HepG2 (cell line): Measurements from ENCODE around the gene INAFM1. TPM values are rescaled to one million over a fixed set of nuclear protein-coding genes. Genes with fewer than 3 reads are reported as not detected.

Experiments used
- CCDC6 ChIP-seq: sonication (generic); formaldehyde crosslinking; IDR thresholded peaks from 2 replicates; pipeline ENCODE4 v1.8.1; 2022; ENCODE audit warnings: mild to moderate bottlenecking, missing genetic modification reagents, moderate library complexity
- CENPT ChIP-seq: sonication (generic); formaldehyde crosslinking; IDR thresholded peaks from 2 replicates; pipeline ENCODE4 v1.8.0; 2022; ENCODE audit warnings: low read depth, mild to moderate bottlenecking, moderate library complexity, missing genetic modification reagents
- DRAP1 ChIP-seq: IDR thresholded peaks from 2 replicates; pipeline ENCODE4 v1.6.1; 2016; ENCODE audit warnings: missing genetic modification reagents, missing compliant biosample characterization
- HDAC2 ChIP-seq: sonication (generic); formaldehyde crosslinking; IDR thresholded peaks from 2 replicates; pipeline ENCODE4 v1.4.0; 2020; ENCODE audit warnings: missing genetic modification reagents
- PHF20 ChIP-seq: sonication (generic); formaldehyde crosslinking; IDR thresholded peaks from 2 replicates; pipeline ENCODE4 v1.5.0; 2020; ENCODE audit warnings: mild to moderate bottlenecking, missing genetic modification reagents
- TBX2 ChIP-seq: sonication (generic); formaldehyde crosslinking; IDR thresholded peaks from 2 replicates; pipeline ENCODE4 v1.5.0; 2020; ENCODE audit warnings: missing genetic modification reagents, mild to moderate bottlenecking, borderline replicate concordance
- THAP7 ChIP-seq: sonication (generic); formaldehyde crosslinking; IDR thresholded peaks from 2 replicates; pipeline ENCODE4 v1.8.1; 2023; ENCODE audit warnings: mild to moderate bottlenecking, missing genetic modification reagents
- XRCC5 ChIP-seq: fragments of 200-400 bp; formaldehyde crosslinking; optimal IDR thresholded peaks from 2 replicates; pipeline ENCODE3; 2017; ENCODE audit warnings: mild to moderate bottlenecking, low read length
- ZFY ChIP-seq: sonication (generic); formaldehyde crosslinking; IDR thresholded peaks from 2 replicates; pipeline ENCODE4 v1.4.0; 2020; ENCODE audit warnings: missing genetic modification reagents
- ZNF17 ChIP-seq: sonication (generic); formaldehyde crosslinking; IDR thresholded peaks from 2 replicates; pipeline ENCODE4 v1.5.0; 2020; ENCODE audit warnings: mild to moderate bottlenecking, missing genetic modification reagents
- ZNF20 ChIP-seq: sonication (generic); formaldehyde crosslinking; IDR thresholded peaks from 2 replicates; pipeline ENCODE4 v1.4.0; 2020; ENCODE audit warnings: mild to moderate bottlenecking, moderate library complexity, missing genetic modification reagents
- ZNF503 ChIP-seq: sonication (generic); formaldehyde crosslinking; IDR thresholded peaks from 2 replicates; pipeline ENCODE4 v1.4.0; 2020; ENCODE audit warnings: missing genetic modification reagents
- ZNF761 ChIP-seq: sonication (generic); formaldehyde crosslinking; conservative IDR thresholded peaks from 2 replicates; pipeline ENCODE4 v1.4.0; 2020; ENCODE audit warnings: mild to moderate bottlenecking, missing genetic modification reagents
- polyA plus RNA-seq, 8 experiments: library from polyadenylated mRNA; depleted of rRNA in 3 of 8; stranded (reverse) in 7 of 8; unstranded in 1 of 8; fragments of >200 nt; fragmentation: Illumina TruSeq in 4 of 8; extraction: Trizol in 4 of 8; gene quantifications; 2 replicates each; pipeline versions ENCODE4 v1.2.1 to v1.2.3, GENCODE V29; 2011 to 2016; ENCODE audit warnings: low read depth in 4 of 8, missing spikeins in 1 of 8, mixed read lengths in 1 of 8; ENCODE audit not compliant: insufficient read depth in 1 of 8
- total RNA-seq, 5 experiments: library from RNA; depleted of rRNA; stranded (reverse); fragments of >200 nt; fragmentation: Illumina TruSeq; extraction: Trizol; gene quantifications; 2 replicates each; pipeline ENCODE4 v1.2.3, GENCODE V29; 2016; ENCODE audit warnings: low read depth in 1 of 5
- TF ChIP-seq, protein P1 (sequence below): sonication (generic); formaldehyde crosslinking; conservative IDR thresholded peaks from 2 replicates; pipeline ENCODE4 v1.4.0; 2020; ENCODE audit warnings: missing genetic modification reagents
- TF ChIP-seq, protein P2 (sequence below): sonication (generic); formaldehyde crosslinking; IDR thresholded peaks from 2 replicates; pipeline ENCODE4 v1.4.0; 2020; ENCODE audit warnings: missing genetic modification reagents
- TF ChIP-seq, protein P3 (sequence below): IDR thresholded peaks from 2 replicates; pipeline ENCODE4 v1.6.1; 2016; ENCODE audit warnings: low read depth, control low read depth
- TF ChIP-seq, protein P4 (sequence below): sonication (generic); formaldehyde crosslinking; IDR thresholded peaks from 2 replicates; pipeline ENCODE4 v1.5.1; 2020; ENCODE audit warnings: mild to moderate bottlenecking, missing genetic modification reagents, moderate library complexity

Gene INAFM1
- total and polyA plus RNA-seq, 2 of the 13 experiments (the other 11 are each of a cell fraction or from before 2014, with no cell fraction given): 0.88 to 1.9 TPM

DNA sequence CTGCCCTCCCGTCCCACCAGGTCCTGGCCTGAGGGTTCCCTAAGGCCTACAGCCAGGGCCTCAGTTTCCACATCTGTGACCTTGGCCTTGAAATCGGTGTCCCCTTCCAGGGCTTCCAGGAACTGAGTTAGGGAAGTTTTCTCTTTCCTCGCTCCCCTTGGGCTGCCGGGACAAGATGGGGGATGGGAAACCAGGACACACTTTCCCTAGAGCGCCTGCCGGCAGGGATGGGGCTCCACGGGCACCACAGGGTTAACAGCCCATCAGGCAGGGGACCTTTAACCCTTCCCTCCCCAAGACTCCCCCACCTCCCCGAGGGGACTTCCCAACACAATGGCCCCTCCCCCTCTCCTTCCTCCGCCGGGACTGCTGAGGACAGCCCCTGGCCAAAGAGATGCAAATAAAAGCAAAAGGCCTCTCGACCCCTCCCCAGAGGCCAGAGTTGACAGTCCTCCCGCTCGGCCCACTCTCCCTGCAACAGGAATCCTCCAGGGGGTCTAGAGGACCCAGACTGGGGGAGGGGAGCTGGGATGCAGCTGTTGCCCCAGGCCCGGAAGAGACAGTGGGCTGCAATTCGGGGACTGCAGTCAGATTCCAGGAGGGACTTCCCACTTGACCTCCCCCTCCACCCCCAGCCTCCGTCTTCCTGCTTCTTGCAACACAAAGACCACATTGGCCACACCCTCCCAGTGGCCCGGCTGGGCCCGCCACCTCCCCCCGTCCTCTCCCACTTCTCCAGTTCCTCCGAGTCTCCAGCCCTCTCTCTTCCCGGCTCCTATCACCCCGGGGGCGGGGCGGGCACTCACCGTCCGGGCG is 47.1 kb upstream of the INAFM1 start (continued):
- peak; percentile 39 for TF ChIP-seq ZNF503
- TF ChIP-seq HDAC2 (CRISPR knock-in tag): peak; percentile 89
- TF ChIP-seq CENPT: no peak
- TF ChIP-seq, protein P1, sequence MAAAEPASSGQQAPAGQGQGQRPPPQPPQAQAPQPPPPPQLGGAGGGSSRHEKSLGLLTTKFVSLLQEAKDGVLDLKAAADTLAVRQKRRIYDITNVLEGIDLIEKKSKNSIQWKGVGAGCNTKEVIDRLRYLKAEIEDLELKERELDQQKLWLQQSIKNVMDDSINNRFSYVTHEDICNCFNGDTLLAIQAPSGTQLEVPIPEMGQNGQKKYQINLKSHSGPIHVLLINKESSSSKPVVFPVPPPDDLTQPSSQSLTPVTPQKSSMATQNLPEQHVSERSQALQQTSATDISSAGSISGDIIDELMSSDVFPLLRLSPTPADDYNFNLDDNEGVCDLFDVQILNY (CRISPR knock-in tag): no peak
- TF ChIP-seq THAP7 (CRISPR knock-in tag): no peak
- TF ChIP-seq, protein P2, sequence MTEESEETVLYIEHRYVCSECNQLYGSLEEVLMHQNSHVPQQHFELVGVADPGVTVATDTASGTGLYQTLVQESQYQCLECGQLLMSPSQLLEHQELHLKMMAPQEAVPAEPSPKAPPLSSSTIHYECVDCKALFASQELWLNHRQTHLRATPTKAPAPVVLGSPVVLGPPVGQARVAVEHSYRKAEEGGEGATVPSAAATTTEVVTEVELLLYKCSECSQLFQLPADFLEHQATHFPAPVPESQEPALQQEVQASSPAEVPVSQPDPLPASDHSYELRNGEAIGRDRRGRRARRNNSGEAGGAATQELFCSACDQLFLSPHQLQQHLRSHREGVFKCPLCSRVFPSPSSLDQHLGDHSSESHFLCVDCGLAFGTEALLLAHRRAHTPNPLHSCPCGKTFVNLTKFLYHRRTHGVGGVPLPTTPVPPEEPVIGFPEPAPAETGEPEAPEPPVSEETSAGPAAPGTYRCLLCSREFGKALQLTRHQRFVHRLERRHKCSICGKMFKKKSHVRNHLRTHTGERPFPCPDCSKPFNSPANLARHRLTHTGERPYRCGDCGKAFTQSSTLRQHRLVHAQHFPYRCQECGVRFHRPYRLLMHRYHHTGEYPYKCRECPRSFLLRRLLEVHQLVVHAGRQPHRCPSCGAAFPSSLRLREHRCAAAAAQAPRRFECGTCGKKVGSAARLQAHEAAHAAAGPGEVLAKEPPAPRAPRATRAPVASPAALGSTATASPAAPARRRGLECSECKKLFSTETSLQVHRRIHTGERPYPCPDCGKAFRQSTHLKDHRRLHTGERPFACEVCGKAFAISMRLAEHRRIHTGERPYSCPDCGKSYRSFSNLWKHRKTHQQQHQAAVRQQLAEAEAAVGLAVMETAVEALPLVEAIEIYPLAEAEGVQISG (CRISPR knock-in tag): peak; percentile 57
- TF ChIP-seq DRAP1 (CRISPR knock-in tag): no peak; the same call in 1 of the 2 replicates
- TF ChIP-seq, protein P3, sequence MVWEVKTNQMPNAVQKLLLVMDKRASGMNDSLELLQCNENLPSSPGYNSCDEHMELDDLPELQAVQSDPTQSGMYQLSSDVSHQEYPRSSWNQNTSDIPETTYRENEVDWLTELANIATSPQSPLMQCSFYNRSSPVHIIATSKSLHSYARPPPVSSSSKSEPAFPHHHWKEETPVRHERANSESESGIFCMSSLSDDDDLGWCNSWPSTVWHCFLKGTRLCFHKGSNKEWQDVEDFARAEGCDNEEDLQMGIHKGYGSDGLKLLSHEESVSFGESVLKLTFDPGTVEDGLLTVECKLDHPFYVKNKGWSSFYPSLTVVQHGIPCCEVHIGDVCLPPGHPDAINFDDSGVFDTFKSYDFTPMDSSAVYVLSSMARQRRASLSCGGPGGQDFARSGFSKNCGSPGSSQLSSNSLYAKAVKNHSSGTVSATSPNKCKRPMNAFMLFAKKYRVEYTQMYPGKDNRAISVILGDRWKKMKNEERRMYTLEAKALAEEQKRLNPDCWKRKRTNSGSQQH (CRISPR knock-in tag): no peak
- peak; percentile 33 for TF ChIP-seq ZFY (CRISPR knock-in tag)
- no peak for TF ChIP-seq PHF20 (CRISPR knock-in tag)
- TF ChIP-seq XRCC5: peak; percentile 77
- no peak for TF ChIP-seq ZNF17 (CRISPR knock-in tag)
- 0 out of 2 replicates have a peak, but pooled peaks have one; percentile 23 for TF ChIP-seq CCDC6 (CRISPR knock-in tag)
- TF ChIP-seq ZNF20 (CRISPR knock-in tag): no peak
- peak; percentile 20 for TF ChIP-seq TBX2
- TF ChIP-seq ZNF761 (CRISPR knock-in tag): no peak
- TF ChIP-seq, protein P4, sequence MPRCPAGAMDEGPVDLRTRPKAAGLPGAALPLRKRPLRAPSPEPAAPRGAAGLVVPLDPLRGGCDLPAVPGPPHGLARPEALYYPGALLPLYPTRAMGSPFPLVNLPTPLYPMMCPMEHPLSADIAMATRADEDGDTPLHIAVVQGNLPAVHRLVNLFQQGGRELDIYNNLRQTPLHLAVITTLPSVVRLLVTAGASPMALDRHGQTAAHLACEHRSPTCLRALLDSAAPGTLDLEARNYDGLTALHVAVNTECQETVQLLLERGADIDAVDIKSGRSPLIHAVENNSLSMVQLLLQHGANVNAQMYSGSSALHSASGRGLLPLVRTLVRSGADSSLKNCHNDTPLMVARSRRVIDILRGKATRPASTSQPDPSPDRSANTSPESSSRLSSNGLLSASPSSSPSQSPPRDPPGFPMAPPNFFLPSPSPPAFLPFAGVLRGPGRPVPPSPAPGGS: no peak
